GM19395 (cell line): ENCODE data around the gene MFSD12.
"Not testable (repeated sequence)": the region's sequence is repeated elsewhere in the genome, so short reads cannot be mapped to it uniquely, and the experiment has no call there.

Experiments used
- ATAC-seq: cut with Tn5 transposase; IDR thresholded peaks from one replicate; pipeline ENCODE4 v1.9.1; 2021; ENCODE audit warnings: mild to moderate bottlenecking, moderate library complexity; ENCODE audit not compliant: unreplicated experiment

Gene MFSD12

DNA sequence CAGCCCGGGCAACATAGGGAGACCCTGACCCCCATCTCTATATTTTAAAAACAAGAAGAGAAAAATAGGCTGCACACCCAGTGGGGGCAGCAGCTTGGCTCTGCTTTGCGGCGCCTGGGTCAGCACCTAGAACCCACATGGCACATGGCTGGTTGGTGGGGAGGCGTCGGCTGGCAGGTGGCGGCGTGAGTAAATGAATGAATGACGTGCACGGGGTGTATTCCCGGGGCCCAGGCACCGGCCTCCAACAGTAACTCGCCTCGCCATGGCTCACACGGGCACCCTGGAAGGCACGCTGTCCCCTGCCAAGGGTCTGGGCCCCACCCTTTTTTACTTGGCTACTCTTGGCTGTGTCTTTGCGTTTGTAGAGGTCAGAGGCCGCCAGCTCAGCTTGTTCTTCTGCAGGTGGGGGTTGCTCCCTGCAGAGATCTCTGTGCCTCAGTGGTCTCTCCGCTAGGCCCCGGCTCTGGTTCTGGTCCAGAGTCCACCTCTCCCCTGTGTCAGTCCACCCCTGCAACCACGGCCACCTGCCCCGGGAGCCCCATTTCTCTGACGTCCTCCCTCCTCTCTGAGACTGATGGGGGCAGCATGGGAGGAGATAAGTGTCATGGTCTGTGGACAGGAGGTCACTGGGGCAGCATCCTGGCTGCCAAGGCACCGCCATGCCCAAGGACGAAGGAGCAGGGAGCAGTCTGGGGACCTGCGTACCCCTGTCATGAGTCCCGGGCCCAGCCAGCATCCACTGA lies 45.7 kb downstream of the MFSD12 start:
- ATAC-seq, result no peak

DNA sequence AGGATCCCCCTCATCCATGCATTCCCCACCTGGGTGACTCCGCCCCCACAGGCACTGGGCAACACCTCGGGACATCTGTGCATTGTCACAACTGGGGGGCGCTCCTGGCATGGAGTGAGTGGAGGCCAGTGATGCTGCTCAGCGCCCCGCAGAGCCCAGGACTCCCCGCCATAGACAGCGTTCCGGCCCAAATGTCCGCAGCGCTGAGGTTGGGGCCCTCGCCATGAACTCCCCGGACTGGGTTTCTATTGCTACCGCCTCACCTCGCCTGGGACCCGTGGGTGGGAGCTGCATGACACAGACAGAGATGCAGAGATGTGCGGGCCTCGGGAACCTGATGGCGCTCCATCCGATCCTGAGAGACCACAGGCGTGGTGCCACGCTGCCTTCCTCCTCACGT lies 46.7 kb downstream of the MFSD12 start:
- ATAC-seq, result no peak

- no peak for ATAC-seq
These were observed 47.8 kb downstream of the MFSD12 start for GRCh38 chr19:3509566-3509989.

- ATAC-seq, result no peak
These were observed 48.4 kb downstream of the MFSD12 start for GRCh38 chr19:3508771-3509535.

DNA sequence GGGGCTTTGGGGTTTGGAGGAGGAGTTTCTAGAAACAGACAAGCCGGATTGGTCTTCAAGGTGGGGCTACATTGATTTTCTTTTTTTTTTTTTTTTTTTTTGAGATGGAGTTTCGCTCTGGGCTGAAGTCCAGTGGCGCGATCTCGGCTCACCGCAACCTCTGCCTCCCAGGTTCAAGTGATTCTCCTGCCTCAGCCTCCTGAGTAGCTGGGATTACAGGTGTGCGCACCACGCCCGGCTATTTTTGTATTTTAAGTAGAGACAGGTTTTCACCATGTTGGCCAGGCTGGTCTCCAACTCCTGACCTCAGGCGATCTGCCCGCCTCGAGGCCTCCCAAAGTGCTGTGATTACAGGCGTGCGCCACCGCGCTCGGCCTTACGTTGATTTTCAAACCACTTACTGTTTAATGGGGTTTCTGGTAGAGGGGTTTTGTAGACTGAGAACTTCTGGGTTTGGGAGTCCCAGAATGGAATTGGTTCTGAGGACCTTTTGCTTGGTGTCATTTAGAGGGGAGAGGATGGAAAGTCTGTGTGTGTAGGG lies 49.2 kb downstream of the MFSD12 start:
- ATAC-seq, result not testable (repeated sequence)

DNA sequence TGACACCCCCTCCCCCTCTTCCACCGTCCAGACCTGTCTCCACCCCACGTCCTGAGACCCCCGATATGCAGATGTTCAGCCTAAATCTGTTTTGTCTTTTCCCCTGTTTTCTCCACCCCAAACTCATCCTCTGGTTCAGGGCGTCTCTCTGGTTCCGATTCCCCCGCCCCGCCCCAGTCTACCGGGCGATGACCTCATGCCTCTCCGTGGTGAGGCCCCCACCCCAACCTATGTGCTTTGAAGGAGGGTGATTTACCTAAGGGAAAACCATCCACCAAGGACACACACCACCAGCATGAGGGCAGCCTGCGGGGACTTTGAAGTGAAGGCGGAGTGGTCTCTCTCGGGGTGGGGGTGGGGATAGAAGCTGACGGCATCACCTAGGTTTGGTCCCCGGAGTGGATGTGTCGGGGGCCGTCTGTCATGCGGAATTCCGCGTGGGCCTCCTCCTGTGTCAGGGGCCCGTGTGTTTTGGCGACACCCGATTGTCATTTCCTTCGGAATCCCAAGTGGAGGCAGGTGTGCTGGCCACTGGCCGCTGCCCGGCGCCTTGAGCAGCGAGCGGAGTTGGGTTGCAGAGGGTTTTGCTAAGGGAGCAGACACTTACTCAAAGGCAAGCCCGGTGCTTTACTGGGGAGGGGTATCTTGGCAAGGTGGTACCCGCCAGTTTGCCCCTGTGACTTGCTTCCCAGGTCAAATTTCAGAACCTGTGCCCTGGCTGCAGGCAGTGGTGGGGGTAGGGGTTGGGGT lies 49.8 kb downstream of the MFSD12 start:
- ATAC-seq, result no peak

- peak; percentile 15 for ATAC-seq
These were observed 50.7 kb downstream of the MFSD12 start for GRCh38 chr19:3506384-3507340.

GRCh38 chr19:3505598-3506383 lies 51.6 kb downstream of the MFSD12 start, which contains the start of gene FZR1:
FZR1 (plus strand) TSS chr19:3506311; CDS start chr19:3522990, 16,679 bp downstream.
- peak; percentile 75 for ATAC-seq

DNA sequence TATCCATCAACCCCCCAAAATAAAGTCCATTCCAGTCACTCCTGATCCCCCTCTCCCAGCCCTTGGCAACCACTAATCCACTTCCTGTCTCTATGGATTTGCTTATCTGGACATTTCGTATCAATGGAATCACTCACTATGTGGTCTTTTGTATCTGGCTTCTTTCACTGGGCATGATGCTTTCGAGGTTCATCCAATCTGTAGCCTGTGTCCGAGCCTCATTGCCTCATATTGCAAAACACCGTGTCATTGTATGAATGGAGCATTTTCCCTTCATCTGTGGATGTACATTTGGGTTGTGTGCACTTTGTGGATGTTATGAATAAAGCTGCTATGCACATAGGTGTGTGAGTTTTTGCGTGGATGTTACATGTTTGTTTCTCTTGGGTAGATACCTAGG lies 52.7 kb downstream of the MFSD12 start:
- ATAC-seq, result no peak

DNA sequence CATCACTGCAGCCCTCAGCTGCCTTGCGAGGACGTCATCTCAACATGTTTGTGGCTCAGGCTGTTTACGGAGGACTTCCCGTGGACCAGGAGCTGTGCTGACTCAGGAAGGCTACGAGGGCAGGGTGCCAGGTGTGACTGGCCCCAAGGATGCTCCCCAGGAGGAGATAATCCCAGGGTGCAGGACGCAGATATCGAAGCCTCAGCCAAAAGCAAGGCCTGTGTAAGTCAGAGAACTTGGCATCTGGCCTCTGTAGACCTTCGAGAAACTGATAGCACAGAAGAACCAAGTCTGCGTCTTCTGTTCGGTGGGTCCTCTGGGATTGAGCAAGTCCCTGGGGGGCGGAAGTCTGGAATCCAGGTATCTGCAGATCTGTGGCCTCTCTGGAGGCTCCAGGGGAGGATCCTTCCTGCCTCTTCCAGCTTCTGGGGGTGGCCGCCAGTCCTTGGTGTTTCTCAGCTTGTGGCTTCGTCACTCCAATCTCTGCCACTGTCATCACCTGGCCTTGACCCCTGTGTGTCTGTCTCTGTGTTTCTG lies 54.3 kb downstream of the MFSD12 start:
- no peak for ATAC-seq

DNA sequence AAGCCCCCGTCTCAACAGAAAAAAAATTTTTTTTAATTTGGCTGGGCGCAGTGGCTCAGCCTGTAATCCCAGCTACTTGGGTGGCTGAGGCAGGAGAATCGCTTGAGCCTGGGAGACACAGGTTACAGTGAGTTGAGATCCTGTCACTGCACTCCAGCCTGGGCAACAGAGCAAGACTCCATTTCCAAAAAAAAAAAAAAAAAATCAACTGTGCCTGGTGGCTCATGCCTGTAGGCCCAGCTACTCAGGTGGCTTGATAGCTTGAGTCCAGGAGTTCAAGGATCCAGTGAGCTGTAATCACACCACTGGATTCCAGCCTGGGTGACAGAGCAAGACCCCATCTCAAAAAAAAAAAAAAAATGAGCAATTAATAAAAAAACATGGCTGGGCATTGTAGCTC lies 55.6 kb downstream of the MFSD12 start:
- ATAC-seq, result no peak

DNA sequence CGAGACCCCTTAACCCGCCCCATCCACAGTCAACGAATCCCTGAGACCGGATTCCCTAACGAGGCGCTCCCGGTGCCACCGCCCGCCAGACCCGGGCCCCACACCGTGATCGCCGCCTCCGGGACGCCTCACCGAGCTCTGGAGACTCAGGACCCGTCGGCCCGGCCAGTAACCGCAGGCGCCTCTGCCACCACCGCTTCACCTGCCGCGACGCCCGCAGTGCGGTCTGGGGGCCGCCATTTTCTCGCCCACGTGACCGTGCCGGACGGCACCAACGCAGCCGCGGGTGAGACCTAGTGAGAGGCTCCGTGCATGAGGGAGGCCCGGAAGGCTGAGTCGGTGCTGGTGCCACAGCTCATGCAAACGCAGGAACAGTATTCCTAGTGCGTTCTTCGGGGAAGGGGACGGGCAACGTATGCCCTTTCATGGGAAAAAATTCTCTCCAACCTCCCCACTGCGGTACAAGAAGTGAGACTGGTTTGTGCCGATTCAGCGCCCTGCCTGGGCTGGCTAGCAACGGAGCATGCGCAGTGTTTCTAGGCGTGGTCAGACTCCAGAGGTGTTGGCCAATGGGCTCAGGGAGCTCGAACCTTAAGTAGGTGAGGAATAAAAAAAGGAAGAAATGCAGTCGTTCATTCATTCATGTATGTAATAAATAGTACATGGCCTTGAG lies 56.8 kb downstream of the MFSD12 start, which contains the start of gene DOHH:
Gene DOHH, minus strand, starts transcription at position 246 of the 673 bp plus-strand sequence. CDS start 3,860 bp downstream, outside the sequence.
- ATAC-seq, result peak; percentile 86

GRCh38 chr19:3499738-3500428 lies 57.5 kb downstream of the MFSD12 start:
- ATAC-seq, result no peak

- no peak for ATAC-seq
These were observed 59.4 kb downstream of the MFSD12 start for GRCh38 chr19:3497757-3498520.

GRCh38 chr19:3496392-3497273 lies 60.8 kb downstream of the MFSD12 start:
- no peak for ATAC-seq

GRCh38 chr19:3494559-3494958 lies 62.8 kb downstream of the MFSD12 start:
- ATAC-seq, result no peak
